CD4-positive, alpha-beta T cell treated with Interleukin-6 at 100 ng/mL for 8 hours (primary cell): ENCODE data around the gene MFNG.
"Not testable (repeated sequence)": the region's sequence is repeated elsewhere in the genome, so short reads cannot be mapped to it uniquely, and the experiment has no call there.

Source experiments
- DNase-seq: peaks from one replicate; pipeline ENCODE4 v3.0.0-alpha.2; 2020; ENCODE audit warnings: mixed read lengths, low spot score

Gene MFNG

DNA sequence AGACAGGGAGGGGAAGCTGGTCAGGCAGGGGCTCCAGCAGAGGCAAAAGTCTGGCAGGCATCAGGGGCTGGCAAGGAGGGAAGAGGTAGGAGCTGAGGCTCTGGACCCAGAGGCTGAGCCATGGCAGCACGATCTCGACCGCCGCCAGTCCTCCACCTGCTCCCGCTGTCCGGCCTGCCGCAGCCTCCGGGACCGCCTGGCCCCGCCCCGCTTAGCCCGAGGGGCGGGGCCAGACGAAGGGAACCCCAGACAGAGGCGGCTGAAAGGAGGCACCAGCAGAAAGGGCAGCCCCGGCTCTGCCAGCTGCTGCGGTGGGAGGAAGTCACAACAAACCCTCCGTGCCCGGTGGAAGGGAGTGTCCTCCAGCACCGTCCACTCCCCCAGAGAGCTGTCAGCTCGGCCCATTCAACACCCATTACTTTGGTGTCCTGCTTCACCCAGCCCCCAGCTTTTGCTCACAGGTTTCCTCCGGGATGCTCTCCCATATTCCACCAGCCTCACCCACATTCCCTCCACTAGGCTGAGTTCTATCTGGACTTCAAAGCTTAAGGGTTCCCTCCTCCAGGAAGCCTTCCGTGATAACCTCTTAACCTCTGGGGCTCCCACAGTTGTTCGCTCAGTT lies at the start of gene MFNG:
Gene MFNG (minus strand): TSS at position 161 of the 622 bp plus-strand sequence. CDS start 207 bp downstream, outside the sequence.
- DNase-seq, result peak; percentile 79

DNA sequence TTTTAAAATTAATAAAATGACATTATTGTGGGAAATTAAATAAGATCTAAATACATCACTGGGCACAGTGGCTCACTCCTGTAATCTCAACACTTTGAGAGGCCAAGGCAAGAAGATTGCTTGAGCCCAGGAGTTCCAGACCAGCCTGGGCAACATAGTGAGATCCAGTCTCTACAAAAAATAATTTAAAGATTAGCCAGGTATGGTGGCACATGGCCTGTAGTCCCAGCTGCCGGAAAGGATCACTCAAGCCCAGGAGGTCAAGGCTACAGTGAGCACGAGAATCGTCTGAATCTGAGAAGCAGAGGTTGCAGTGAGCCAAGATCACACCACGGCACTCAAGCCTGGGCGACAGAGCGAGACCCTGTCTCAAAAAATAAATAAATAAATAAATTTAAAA lies 49.0 kb upstream of the MFNG start:
- DNase-seq, result no peak

GRCh38 chr22:37534445-37534844 lies 48.3 kb upstream of the MFNG start:
- no peak for DNase-seq

DNA sequence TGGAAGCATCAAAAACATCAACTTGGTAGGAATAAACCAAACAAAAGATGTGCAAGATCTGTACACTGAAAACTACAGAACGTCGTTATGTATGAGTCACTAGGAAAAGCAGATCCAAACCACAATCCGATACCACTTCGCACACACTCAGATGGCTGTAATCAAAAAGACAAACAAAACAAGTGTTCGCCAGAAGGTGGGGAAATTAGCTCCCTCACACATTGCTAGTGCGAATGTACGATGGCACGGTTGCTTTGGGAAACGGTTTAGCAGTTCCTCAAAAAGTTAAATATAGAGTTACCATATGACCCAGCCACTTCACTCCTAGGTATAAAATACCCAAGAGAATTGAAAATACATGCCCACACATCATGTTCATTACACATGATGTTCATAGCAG lies 47.8 kb upstream of the MFNG start:
- no peak for DNase-seq

DNA sequence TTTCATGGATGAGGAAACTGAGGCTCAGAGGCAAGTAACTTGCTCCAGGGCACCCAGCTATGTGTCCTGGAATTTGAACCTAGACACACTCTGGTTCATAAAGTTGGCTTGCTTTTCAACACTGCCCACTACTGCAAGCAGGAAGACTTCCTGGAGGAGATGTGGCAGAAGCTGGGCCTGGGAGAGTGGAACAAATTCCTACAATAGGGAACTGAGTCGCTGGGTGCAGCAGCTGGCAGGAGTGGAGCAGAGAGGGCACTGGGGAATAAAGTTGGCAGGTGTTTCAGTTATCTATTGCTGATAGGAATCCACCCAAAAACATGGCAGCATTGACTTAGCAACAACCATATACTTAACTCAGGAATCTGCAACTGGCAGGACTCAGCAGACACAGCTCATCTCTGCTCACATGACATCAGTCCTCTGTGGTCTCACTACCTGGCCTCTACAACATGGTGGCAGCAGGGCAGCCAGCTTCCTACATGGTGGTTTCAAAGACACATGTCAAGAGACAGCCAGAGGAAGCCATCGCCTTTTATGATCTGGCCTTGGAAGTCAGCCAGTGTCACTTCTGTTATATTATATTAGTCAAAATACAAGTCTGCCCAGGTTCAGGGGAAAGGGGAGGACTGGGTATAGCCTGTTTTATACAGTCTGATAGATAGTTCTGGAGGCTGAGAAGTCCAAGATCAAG lies 43.6 kb upstream of the MFNG start:
- DNase-seq, result no peak

GRCh38 chr22:37527952-37528351 lies 41.8 kb upstream of the MFNG start:
- not testable (repeated sequence) for DNase-seq

- DNase-seq, result not testable (repeated sequence)
Measured at GRCh38 chr22:37527081-37527752, 41.0 kb upstream of the MFNG start.

GRCh38 chr22:37526376-37526775 lies 40.2 kb upstream of the MFNG start:
- DNase-seq, result no peak

- DNase-seq, result no peak
Measured at GRCh38 chr22:37525746-37526350, 39.7 kb upstream of the MFNG start.

- DNase-seq, result no peak
Measured at GRCh38 chr22:37525073-37525745, 39.0 kb upstream of the MFNG start.

DNA sequence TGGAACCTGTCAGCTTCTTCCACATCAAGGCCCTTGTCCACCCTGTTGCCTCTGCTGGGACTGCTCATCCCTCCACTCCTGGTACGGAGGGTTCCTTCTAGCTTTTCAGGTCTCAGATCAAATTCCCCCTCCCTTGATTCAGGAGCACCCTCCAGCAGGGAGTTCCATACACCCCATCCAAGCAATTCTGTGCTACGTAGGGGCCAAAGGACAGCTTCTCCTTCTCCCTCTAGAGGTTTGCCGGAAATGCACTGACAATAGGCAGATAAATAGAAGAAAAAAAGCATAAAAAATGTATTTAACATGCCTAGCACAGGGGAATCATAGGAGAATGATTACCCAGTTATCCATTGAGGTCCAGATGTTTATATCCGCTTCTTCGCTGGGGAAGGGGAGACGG lies 36.3 kb upstream of the MFNG start:
- no peak for DNase-seq

GRCh38 chr22:37521236-37521739 lies 35.1 kb upstream of the MFNG start:
- DNase-seq, result no peak

GRCh38 chr22:37520776-37521191 lies 34.6 kb upstream of the MFNG start:
- DNase-seq, result no peak

- no peak for DNase-seq
Measured at GRCh38 chr22:37519268-37520195, 33.3 kb upstream of the MFNG start, which contains the start of gene CARD10. Gene CARD10, minus strand, starts transcription at chr22:37519415. Its CDS starts 215 bp downstream, at chr22:37519200.

- DNase-seq, result no peak
Measured at GRCh38 chr22:37518509-37519267, 32.5 kb upstream of the MFNG start.

DNA sequence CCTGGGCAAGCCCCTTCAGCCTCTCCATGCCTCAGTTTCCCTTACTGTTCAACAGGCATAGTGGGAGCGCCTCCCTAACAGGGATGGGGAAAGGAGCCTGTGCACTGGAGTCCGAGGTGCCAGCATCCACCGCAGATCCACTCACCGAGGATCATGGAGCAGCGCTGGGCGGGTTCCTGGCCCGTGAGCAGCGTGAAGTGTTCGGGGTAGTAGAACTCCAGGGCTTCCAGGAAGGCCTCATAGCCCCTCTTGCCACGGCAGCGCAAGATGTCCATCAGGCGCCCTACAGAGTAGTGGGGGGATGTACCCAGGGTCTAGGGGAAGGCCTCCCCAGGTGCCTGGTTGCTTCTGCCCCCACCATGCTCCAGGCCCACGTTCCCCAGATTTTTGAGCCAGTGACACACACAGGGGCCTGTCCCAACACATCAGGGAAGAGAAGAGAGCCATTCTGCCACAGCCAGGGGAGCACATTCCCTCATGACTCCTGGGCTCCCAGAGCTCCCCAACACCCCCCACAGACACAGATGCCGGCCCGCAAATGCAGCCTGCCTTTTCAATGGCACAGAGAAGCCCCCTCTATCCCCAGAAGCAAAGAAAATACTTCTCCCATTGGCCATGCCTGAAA lies 31.8 kb upstream of the MFNG start:
- no peak for DNase-seq

DNA sequence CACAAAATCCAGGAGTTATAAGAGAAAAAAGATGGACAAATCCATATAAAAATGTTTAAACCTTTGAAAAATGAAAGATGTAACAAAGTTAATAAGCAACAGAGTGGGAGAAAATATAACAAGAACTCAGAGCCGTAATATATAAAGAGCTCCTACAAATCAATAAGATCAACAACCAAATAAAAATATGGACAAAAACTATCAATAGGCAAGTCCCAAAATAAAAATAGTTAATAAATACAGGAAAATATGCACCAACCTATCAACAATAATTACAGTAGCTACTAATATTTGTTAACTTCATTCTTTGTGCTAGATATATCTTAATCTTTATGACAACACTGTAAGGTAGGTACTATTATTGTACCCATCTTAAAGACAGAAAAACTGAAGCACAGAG lies 30.3 kb upstream of the MFNG start:
- DNase-seq, result no peak

- DNase-seq, result no peak
Measured at GRCh38 chr22:37515901-37516300, 29.7 kb upstream of the MFNG start.

GRCh38 chr22:37514526-37515051 lies 28.4 kb upstream of the MFNG start:
- no peak for DNase-seq
